HepG2 (cell line): ENCODE results near the gene MFSD12. TPM values are rescaled to one million over a fixed set of nuclear protein-coding genes. Genes with fewer than 3 reads are reported as not detected.

Experiments used
- ATF7-NPFF ChIP-seq: sonication (generic); formaldehyde crosslinking; IDR thresholded peaks from 2 replicates; pipeline ENCODE4 v1.8.1; 2023; ENCODE audit warnings: mild to moderate bottlenecking, low read depth, missing genetic modification reagents, moderate library complexity
- BRD4 ChIP-seq: sonication (generic); formaldehyde crosslinking; IDR thresholded peaks from 2 replicates; pipeline ENCODE4 v1.4.0; 2020; ENCODE audit warnings: missing genetic modification reagents
- KLF9 ChIP-seq: IDR thresholded peaks from 2 replicates; pipeline ENCODE4 v1.6.1; 2016; ENCODE audit warnings: low read depth
- MTA1 ChIP-seq: sonication (generic); formaldehyde crosslinking; IDR thresholded peaks from 2 replicates; pipeline ENCODE4 v1.4.0; 2020; ENCODE audit warnings: missing genetic modification reagents, mild to moderate bottlenecking, borderline replicate concordance
- NR2C2 ChIP-seq: sonication (generic); formaldehyde crosslinking; IDR thresholded peaks from 2 replicates; pipeline ENCODE4 v1.4.0; 2020; ENCODE audit warnings: missing genetic modification reagents, mild to moderate bottlenecking, moderate library complexity, borderline replicate concordance
- PAF1 ChIP-seq: IDR thresholded peaks from 2 replicates; pipeline ENCODE4 v1.6.1; 2016; ENCODE audit warnings: missing genetic modification reagents, missing compliant biosample characterization
- RNF2 ChIP-seq: fragments of 450-650 bp; conservative IDR thresholded peaks from 2 replicates; pipeline ENCODE4 v1.6.1; 2016; ENCODE audit warnings: low read depth
- SSRP1 ChIP-seq: IDR thresholded peaks from 2 replicates; pipeline ENCODE4 v1.6.1; 2016; ENCODE audit warnings: control low read depth
- XRCC5 ChIP-seq: fragments of 200-400 bp; formaldehyde crosslinking; optimal IDR thresholded peaks from 2 replicates; pipeline ENCODE3; 2017; ENCODE audit warnings: mild to moderate bottlenecking, low read length
- ZFP41 ChIP-seq: sonication (generic); formaldehyde crosslinking; IDR thresholded peaks from 2 replicates; pipeline ENCODE4 v1.4.0; 2020; ENCODE audit warnings: mild to moderate bottlenecking, missing genetic modification reagents, borderline replicate concordance
- ZNF33A ChIP-seq: sonication (generic); formaldehyde crosslinking; IDR thresholded peaks from 2 replicates; pipeline ENCODE4 v1.5.1; 2020; ENCODE audit warnings: missing genetic modification reagents, mild to moderate bottlenecking, moderate library complexity, borderline replicate concordance
- ZNF547 ChIP-seq: sonication (generic); formaldehyde crosslinking; IDR thresholded peaks from 2 replicates; pipeline ENCODE4 v1.5.1; 2020; ENCODE audit warnings: mild to moderate bottlenecking, missing genetic modification reagents
- ZNF558 ChIP-seq: sonication (generic); formaldehyde crosslinking; IDR thresholded peaks from 2 replicates; pipeline ENCODE4 v1.9.0; 2022; ENCODE audit warnings: mild to moderate bottlenecking, missing genetic modification reagents, borderline replicate concordance
- ZNF629 ChIP-seq: sonication (generic); formaldehyde crosslinking; conservative IDR thresholded peaks from 2 replicates; pipeline ENCODE4 v1.5.0; 2020; ENCODE audit warnings: missing genetic modification reagents
- ZSCAN9 ChIP-seq: IDR thresholded peaks from 2 replicates; pipeline ENCODE4 v1.6.1; 2016; ENCODE audit warnings: borderline replicate concordance
- polyA plus RNA-seq, 8 experiments: library from polyadenylated mRNA; depleted of rRNA in 3 of 8; stranded (reverse) in 7 of 8; unstranded in 1 of 8; fragments of >200 nt; fragmentation: Illumina TruSeq in 4 of 8; extraction: Trizol in 4 of 8; gene quantifications; 2 replicates each; pipeline versions ENCODE4 v1.2.1 to v1.2.3, GENCODE V29; 2011 to 2016; ENCODE audit warnings: low read depth in 4 of 8, missing spikeins in 1 of 8, mixed read lengths in 1 of 8; ENCODE audit not compliant: insufficient read depth in 1 of 8
- total RNA-seq, 5 experiments: library from RNA; depleted of rRNA; stranded (reverse); fragments of >200 nt; fragmentation: Illumina TruSeq; extraction: Trizol; gene quantifications; 2 replicates each; pipeline ENCODE4 v1.2.3, GENCODE V29; 2016; ENCODE audit warnings: low read depth in 1 of 5
- TF ChIP-seq, protein P1 (sequence below), 2 experiments: sonication (generic) in 1 of 2; formaldehyde crosslinking in 1 of 2; IDR thresholded peaks; 2 replicates each; pipeline versions ENCODE4 v1.6.1 to v1.9.0; 2014 to 2022; ENCODE audit warnings: antibody characterized with exemption in 1 of 2, borderline replicate concordance in 1 of 2, inconsistent platforms in 1 of 2, low read depth in 1 of 2, missing genetic modification reagents in 1 of 2
- TF ChIP-seq, protein P2 (sequence below): sonication (generic); formaldehyde crosslinking; IDR thresholded peaks from 2 replicates; pipeline ENCODE4 v1.5.0; 2020; ENCODE audit warnings: missing genetic modification reagents
- TF ChIP-seq, protein P3 (sequence below): IDR thresholded peaks from 2 replicates; pipeline ENCODE4 v1.6.1; 2018; ENCODE audit warnings: missing genetic modification reagents
- TF ChIP-seq, protein P4 (sequence below): sonication (generic); formaldehyde crosslinking; IDR thresholded peaks from 2 replicates; pipeline ENCODE4 v1.5.0; 2020; ENCODE audit warnings: missing genetic modification reagents

MFSD12 gene
- total and polyA plus RNA-seq, 2 of the 13 experiments (the other 11 are each of a cell fraction or from before 2014, with no cell fraction given): 27.2 to 29.1 TPM

DNA sequence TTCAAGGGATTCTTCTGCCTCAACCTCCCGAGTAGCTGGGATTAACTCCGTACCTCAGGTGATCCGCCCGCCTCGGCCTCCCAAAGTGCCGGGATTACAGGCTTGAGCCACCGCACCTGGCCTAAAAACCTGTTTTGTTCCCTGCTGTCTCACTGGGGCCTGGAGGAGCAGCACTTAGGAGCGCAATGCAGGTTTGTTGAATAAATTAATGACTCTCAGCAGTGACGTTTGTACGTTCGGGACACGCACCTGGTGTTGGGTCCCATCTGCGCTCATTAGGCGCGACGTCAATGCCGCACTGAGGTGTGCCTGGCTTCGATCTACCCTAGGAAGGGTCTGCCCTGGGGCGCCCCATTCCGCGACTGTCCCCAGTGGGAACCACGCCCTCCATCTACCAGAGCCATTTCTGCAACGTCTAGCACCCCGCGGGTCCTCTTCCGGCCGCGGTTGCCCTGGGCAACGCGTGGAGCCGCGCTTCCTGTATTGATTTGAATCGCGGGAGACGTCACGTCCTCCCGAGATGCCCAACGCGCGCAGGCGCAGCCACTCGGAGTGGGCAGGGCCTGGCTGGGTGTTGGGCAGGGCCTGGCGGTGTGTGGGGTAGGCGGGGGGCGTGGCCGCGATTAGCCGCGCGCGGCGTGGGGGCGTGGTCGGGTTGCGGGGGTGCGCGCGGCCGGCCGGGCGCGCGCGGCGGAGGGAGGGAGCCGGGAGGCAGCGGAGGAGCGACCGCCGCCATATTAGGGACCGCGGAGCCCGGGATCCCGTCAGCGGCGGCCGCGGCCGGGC lies 51.6 kb downstream of the MFSD12 start, which contains the start of gene FZR1 (continued):
- no peak; the same call in 1 of the 2 replicates for TF ChIP-seq ATF7-NPFF (CRISPR knock-in tag)
- TF ChIP-seq ZNF629 (CRISPR knock-in tag): no peak
- no peak for TF ChIP-seq PAF1 (CRISPR knock-in tag)
- no peak for TF ChIP-seq ZNF33A (CRISPR knock-in tag)
- TF ChIP-seq BRD4 (CRISPR knock-in tag): no peak
- peak; percentile 91 for TF ChIP-seq KLF9 (CRISPR knock-in tag)
- TF ChIP-seq RNF2: no peak
- peak; percentile 69 for TF ChIP-seq ZSCAN9 (CRISPR knock-in tag)
- TF ChIP-seq, protein P1, sequence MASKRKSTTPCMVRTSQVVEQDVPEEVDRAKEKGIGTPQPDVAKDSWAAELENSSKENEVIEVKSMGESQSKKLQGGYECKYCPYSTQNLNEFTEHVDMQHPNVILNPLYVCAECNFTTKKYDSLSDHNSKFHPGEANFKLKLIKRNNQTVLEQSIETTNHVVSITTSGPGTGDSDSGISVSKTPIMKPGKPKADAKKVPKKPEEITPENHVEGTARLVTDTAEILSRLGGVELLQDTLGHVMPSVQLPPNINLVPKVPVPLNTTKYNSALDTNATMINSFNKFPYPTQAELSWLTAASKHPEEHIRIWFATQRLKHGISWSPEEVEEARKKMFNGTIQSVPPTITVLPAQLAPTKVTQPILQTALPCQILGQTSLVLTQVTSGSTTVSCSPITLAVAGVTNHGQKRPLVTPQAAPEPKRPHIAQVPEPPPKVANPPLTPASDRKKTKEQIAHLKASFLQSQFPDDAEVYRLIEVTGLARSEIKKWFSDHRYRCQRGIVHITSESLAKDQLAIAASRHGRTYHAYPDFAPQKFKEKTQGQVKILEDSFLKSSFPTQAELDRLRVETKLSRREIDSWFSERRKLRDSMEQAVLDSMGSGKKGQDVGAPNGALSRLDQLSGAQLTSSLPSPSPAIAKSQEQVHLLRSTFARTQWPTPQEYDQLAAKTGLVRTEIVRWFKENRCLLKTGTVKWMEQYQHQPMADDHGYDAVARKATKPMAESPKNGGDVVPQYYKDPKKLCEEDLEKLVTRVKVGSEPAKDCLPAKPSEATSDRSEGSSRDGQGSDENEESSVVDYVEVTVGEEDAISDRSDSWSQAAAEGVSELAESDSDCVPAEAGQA (IDR thresholded peaks at IDR 0.05; ENCODE audit: low read depth): peak; percentile 84
- TF ChIP-seq, protein P1 (CRISPR knock-in tag; IDR thresholded peaks at IDR 0.05; ENCODE audit: borderline replicate concordance): no peak
- TF ChIP-seq, protein P2, sequence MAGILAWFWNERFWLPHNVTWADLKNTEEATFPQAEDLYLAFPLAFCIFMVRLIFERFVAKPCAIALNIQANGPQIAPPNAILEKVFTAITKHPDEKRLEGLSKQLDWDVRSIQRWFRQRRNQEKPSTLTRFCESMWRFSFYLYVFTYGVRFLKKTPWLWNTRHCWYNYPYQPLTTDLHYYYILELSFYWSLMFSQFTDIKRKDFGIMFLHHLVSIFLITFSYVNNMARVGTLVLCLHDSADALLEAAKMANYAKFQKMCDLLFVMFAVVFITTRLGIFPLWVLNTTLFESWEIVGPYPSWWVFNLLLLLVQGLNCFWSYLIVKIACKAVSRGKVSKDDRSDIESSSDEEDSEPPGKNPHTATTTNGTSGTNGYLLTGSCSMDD: no peak
- TF ChIP-seq, protein P3, sequence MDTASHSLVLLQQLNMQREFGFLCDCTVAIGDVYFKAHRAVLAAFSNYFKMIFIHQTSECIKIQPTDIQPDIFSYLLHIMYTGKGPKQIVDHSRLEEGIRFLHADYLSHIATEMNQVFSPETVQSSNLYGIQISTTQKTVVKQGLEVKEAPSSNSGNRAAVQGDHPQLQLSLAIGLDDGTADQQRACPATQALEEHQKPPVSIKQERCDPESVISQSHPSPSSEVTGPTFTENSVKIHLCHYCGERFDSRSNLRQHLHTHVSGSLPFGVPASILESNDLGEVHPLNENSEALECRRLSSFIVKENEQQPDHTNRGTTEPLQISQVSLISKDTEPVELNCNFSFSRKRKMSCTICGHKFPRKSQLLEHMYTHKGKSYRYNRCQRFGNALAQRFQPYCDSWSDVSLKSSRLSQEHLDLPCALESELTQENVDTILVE (CRISPR knock-in tag): peak; percentile 80; the same call in 1 of the 2 replicates
- TF ChIP-seq XRCC5: peak; percentile 26
- no peak for TF ChIP-seq ZFP41 (CRISPR knock-in tag)
- peak; percentile 60 for TF ChIP-seq ZNF547
- TF ChIP-seq ZNF558 (CRISPR knock-in tag): 0 out of 2 replicates have a peak, but pooled peaks have one; percentile 29
- no peak for TF ChIP-seq MTA1 (CRISPR knock-in tag)
- no peak for TF ChIP-seq SSRP1 (CRISPR knock-in tag)
- TF ChIP-seq, protein P4, sequence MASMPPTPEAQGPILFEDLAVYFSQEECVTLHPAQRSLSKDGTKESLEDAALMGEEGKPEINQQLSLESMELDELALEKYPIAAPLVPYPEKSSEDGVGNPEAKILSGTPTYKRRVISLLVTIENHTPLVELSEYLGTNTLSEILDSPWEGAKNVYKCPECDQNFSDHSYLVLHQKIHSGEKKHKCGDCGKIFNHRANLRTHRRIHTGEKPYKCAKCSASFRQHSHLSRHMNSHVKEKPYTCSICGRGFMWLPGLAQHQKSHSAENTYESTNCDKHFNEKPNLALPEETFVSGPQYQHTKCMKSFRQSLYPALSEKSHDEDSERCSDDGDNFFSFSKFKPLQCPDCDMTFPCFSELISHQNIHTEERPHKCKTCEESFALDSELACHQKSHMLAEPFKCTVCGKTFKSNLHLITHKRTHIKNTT (CRISPR knock-in tag): 0 out of 2 replicates have a peak, but pooled peaks have one; percentile 18
- peak; percentile 68; the same call in 1 of the 2 replicates for TF ChIP-seq NR2C2
